SK-N-SH (cell line): ENCODE measurements around the gene TAF11. TPM values are rescaled to one million over a fixed set of nuclear protein-coding genes. Genes with fewer than 3 reads are reported as not detected.
A peak's percentile ranks its signal among the peaks of the same experiment; 100 is the strongest.
"Not testable (repeated sequence)": the region's sequence is repeated elsewhere in the genome, so short reads cannot be mapped to it uniquely, and the experiment has no call there.

Experiments used
- CTCF ChIA-PET: fragments of 300-600, 350-600 bp; formaldehyde crosslinking; extraction: SDS; loops from one replicate; lab custom pipeline; 2021; lab: Yijun Ruan, JAX
- POLR2A ChIA-PET: fragments of 350-600 bp; sonication (Branson Sonifier 250); formaldehyde crosslinking; extraction: SDS; loops from one replicate; lab custom pipeline; 2020; ENCODE audit warnings: antibody characterized with exemption, inconsistent platforms; lab: Yijun Ruan, JAX
- DNase-seq: peaks from one replicate; pipeline ENCODE4 v3.0.0; 2012
- H2AFZ ChIP-seq: fragments of 200-600 bp; sonication (generic); 2 replicates; pipeline ENCODE4 v1.8.1; 2016; ENCODE audit warnings: antibody characterized with exemption, mild to moderate bottlenecking, low read depth
- H3F3A ChIP-seq: fragments of 200-600 bp; sonication (generic); replicated peaks from 2 replicates; pipeline ENCODE3; 2016; ENCODE audit warnings: antibody characterized with exemption, mild to moderate bottlenecking; ENCODE audit not compliant: insufficient read depth
- H3K27ac ChIP-seq, 2 experiments: fragments of 200-500 bp in 1 of 2; fragments of 200-600 bp in 1 of 2; sonication (Bioruptor generic) in 1 of 2; sonication (generic), shearing (Covaris generic) in 1 of 2; 2 replicates each; pipeline versions ENCODE4 v1.5.1 to v1.6.1; 2014 to 2016; ENCODE audit warnings: low read depth in 2 of 2, inconsistent platforms in 1 of 2, low read length in 1 of 2, mild to moderate bottlenecking in 1 of 2, mixed read lengths in 1 of 2
- H3K27me3 ChIP-seq: fragments of 200-600 bp; sonication (generic), shearing (Covaris generic); 2 replicates; pipeline ENCODE4 v1.6.1; 2016; ENCODE audit warnings: mixed run types; ENCODE audit not compliant: insufficient read depth
- H3K36me3 ChIP-seq, 2 experiments: fragments of 200-500 bp in 1 of 2; fragments of 200-600 bp in 1 of 2; sonication (Bioruptor generic) in 1 of 2; sonication (generic) in 1 of 2; replicated peaks in 1 of 2; 2 replicates each; pipeline versions ENCODE3 to v1.5.1; 2014 to 2016; ENCODE audit warnings: low read length in 1 of 2, mild to moderate bottlenecking in 1 of 2; ENCODE audit not compliant: insufficient read depth in 2 of 2, control insufficient read depth in 1 of 2
- H3K4me1 ChIP-seq, 2 experiments: fragments of 200-500 bp in 1 of 2; fragments of 200-600 bp in 1 of 2; sonication (Bioruptor generic) in 1 of 2; sonication (generic), shearing (Covaris generic) in 1 of 2; 2 replicates each; pipeline versions ENCODE4 v1.5.1 to v1.6.1; 2014 to 2016; ENCODE audit warnings: low read depth in 1 of 2, low read length in 1 of 2, mixed run types in 1 of 2; ENCODE audit not compliant: insufficient read depth in 2 of 2, control insufficient read depth in 1 of 2
- H3K4me2 ChIP-seq: fragments of 200-600 bp; sonication (generic), shearing (Covaris generic); 2 replicates; pipeline ENCODE4 v1.6.1; 2017; ENCODE audit warnings: mixed run types
- H3K4me3 ChIP-seq, 2 experiments: fragments of 200-500 bp in 1 of 2; fragments of 200-600 bp in 1 of 2; sonication (Bioruptor generic) in 1 of 2; sonication (generic), shearing (Covaris generic) in 1 of 2; 2 replicates each; pipeline versions ENCODE4 v1.5.1 to v1.8.1; 2014 to 2016; ENCODE audit warnings: low read depth in 2 of 2, inconsistent platforms in 1 of 2, low read length in 1 of 2, mild to moderate bottlenecking in 1 of 2, mixed read lengths in 1 of 2, moderate library complexity in 1 of 2
- H3K79me2 ChIP-seq: fragments of 200-600 bp; sonication (generic); 2 replicates; pipeline ENCODE4 v1.8.1; 2017; ENCODE audit warnings: mild to moderate bottlenecking; ENCODE audit not compliant: insufficient read depth
- H3K9ac ChIP-seq: fragments of 200-600 bp; sonication (generic); 2 replicates; pipeline ENCODE4 v1.6.1; 2017; ENCODE audit warnings: mixed run types
- H3K9me2 ChIP-seq: fragments of 200-600 bp; sonication (generic); 2 replicates; pipeline ENCODE4 v1.6.1; 2017; ENCODE audit warnings: mixed run types
- H3K9me3 ChIP-seq: fragments of 200-600 bp; sonication (generic); 2 replicates; pipeline ENCODE4 v1.6.1; 2017; ENCODE audit warnings: mixed run types, mild to moderate bottlenecking, moderate library complexity
- H4K20me1 ChIP-seq: fragments of 200-600 bp; sonication (generic); 2 replicates; pipeline ENCODE4 v1.6.1; 2017; ENCODE audit warnings: mild to moderate bottlenecking, mixed run types; ENCODE audit not compliant: insufficient read depth
- FOXJ3 ChIP-seq: sonication (generic); formaldehyde crosslinking; IDR thresholded peaks from 2 replicates; pipeline ENCODE4 v1.5.1; 2020; ENCODE audit warnings: mild to moderate bottlenecking, missing genetic modification reagents
- FOXM1 ChIP-seq: IDR thresholded peaks from 2 replicates; pipeline ENCODE4 v1.4.0; 2012; ENCODE audit warnings: low read depth, mild to moderate bottlenecking
- GABPA ChIP-seq: IDR thresholded peaks from 2 replicates; pipeline ENCODE4 v1.4.0; 2012; ENCODE audit warnings: low read depth, mild to moderate bottlenecking
- MXI1 ChIP-seq: IDR thresholded peaks from 2 replicates; pipeline ENCODE4 v1.6.1; 2012; ENCODE audit warnings: mild to moderate bottlenecking, low read depth, low read length, improper control_type of control experiment
- NFIC ChIP-seq: IDR thresholded peaks from 2 replicates; pipeline ENCODE4 v1.4.0; 2012; ENCODE audit warnings: borderline replicate concordance
- POLR2AphosphoS5 ChIP-seq: IDR thresholded peaks from 2 replicates; pipeline ENCODE4 v1.6.1; 2012; ENCODE audit warnings: low read depth, low read length
- RAD21 ChIP-seq: IDR thresholded peaks from 2 replicates; pipeline ENCODE4 v1.6.1; 2012; ENCODE audit warnings: mild to moderate bottlenecking, low read length
- REST ChIP-seq: IDR thresholded peaks from 2 replicates; pipeline ENCODE4 v1.6.1; 2012; ENCODE audit warnings: mild to moderate bottlenecking, low read depth, low read length, moderate library complexity
- SIN3A ChIP-seq: IDR thresholded peaks from 2 replicates; pipeline ENCODE4 v1.6.1; 2012; ENCODE audit warnings: low read depth, mild to moderate bottlenecking, low read length, moderate library complexity, borderline replicate concordance
- USF2 ChIP-seq: fragments of 150-350 bp; IDR thresholded peaks from 2 replicates; pipeline ENCODE4 v1.6.1; 2017; ENCODE audit warnings: antibody characterized with exemption, low read length, low read depth, borderline replicate concordance
- YY1 ChIP-seq: IDR thresholded peaks from 2 replicates; pipeline ENCODE4 v1.4.0; 2012; ENCODE audit warnings: low read depth, mild to moderate bottlenecking
- WGBS: methylation state at CpG from one replicate; pipeline ENCODE4 v1.1.6; 2017; ENCODE audit warnings: low lambda C conversion rate; 5-methylcytosine and 5-hydroxymethylcytosine counted together
- polyA plus RNA-seq, 3 experiments: library from polyadenylated mRNA; depleted of rRNA; stranded (reverse); fragments of >200 nt; gene quantifications; 2 replicates each; pipeline ENCODE4 v1.2.3, GENCODE V29; 2012

Gene TAF11
- polyA plus RNA-seq, 1 of the 3 experiments (the other 2 are of a cell fraction), result 21.8 TPM

GRCh38 chr6:34887753-34888513, at the start of gene TAF11 (continued):
- TF ChIP-seq RAD21, result no peak
- no peak for TF ChIP-seq USF2
- peak; percentile 20; the same call in 1 of the 2 replicates for TF ChIP-seq REST
- peak; percentile 92 for TF ChIP-seq POLR2AphosphoS5
- TF ChIP-seq FOXM1, result 0 out of 2 replicates have a peak, but pooled peaks have one; percentile 15
- TF ChIP-seq SIN3A, result peak; percentile 95; the same call in 1 of the 2 replicates
- peak; percentile 80 for TF ChIP-seq GABPA
- TF ChIP-seq NFIC, result peak; percentile 16; the same call in 1 of the 2 replicates
- TF ChIP-seq YY1, result peak; percentile 77; the same call in 1 of the 2 replicates
- TF ChIP-seq, all 33 proteins: peak for 19

GRCh38 chr6:34934516-34934915, 46.7 kb upstream of the TAF11 start:
- Histone ChIP-seq H3K9ac (no peak overlapping the region), H3K4me3 (no peak overlapping the region), H3K4me1 (peaks cover 0 to 5% of the 10 kb centered on the region in 2 experiments; a peak in 1 of 4 replicates), H4K20me1 (no peaks in the 10 kb centered on the region), H3K4me2 (no peak overlapping the region), H3K79me2 (peaks cover 4% of the 10 kb centered on the region; the same call in 1 of the 2 replicates), H2AFZ (no peak overlapping the region), H3K36me3 (no peaks in the 10 kb centered on the region), H3K9me2 (no peaks in the 10 kb centered on the region), H3F3A (no peaks in the 10 kb centered on the region), H3K27me3 (no peaks in the 10 kb centered on the region), H3K9me3 (no peaks in the 10 kb centered on the region), H3K27ac (no peak overlapping the region)
- WGBS, result 93% methylated on average over 5 of the region's 5 CpGs
- POLR2A ChIA-PET, result no interaction called here
- no peak for TF ChIP-seq FOXJ3 (CRISPR knock-in tag)
- TF ChIP-seq MXI1, result no peak
- no peak for DNase-seq
- CTCF ChIA-PET, result interaction anchor here (1.0 to 1.7 kb wide), 3 partner anchors 52 to 205 kb away, joined by 3 to 4 read pairs (median 3); no protein-coding TSS in a partner anchor

- H3K36me3 ChIP-seq, H3K27ac ChIP-seq, H3K9me2 ChIP-seq, H2AFZ ChIP-seq, POLR2A ChIA-PET, H4K20me1 ChIP-seq, DNase-seq, H3K27me3 ChIP-seq, H3K9me3 ChIP-seq, H3K79me2 ChIP-seq, H3K9ac ChIP-seq, H3K4me2 ChIP-seq, H3K4me1 ChIP-seq, H3K4me3 ChIP-seq, H3F3A ChIP-seq: not testable (repeated sequence)
- CTCF ChIA-PET, result interaction anchor here (0.9 to 1.3 kb wide), 2 partner anchors 11 to 54 kb away, joined by 3 to 4 read pairs; no protein-coding TSS in a partner anchor
- 99% methylated on average over 10 of the region's 12 CpGs for WGBS
Measured at GRCh38 chr6:34932202-34932601, 44.4 kb upstream of the TAF11 start.
